ENCODE measurements around the gene CRABP1.
A peak's percentile ranks its signal among the peaks of the same experiment; 100 is the strongest.

CRABP1 gene

GRCh38 chr15:78340231-78341056 is at the start of gene CRABP1:
CRABP1 (plus strand) TSS chr15:78340353; CDS start chr15:78340429, 76 bp downstream.
- no peak for DNase-seq

- no peak for DNase-seq
Measured at GRCh38 chr15:78291052-78291451, 49.1 kb upstream of the CRABP1 start.

GRCh38 chr15:78291698-78292097 is 48.5 kb upstream of the CRABP1 start:
- no peak for DNase-seq

- no peak for DNase-seq
Measured at GRCh38 chr15:78292219-78292618, 47.9 kb upstream of the CRABP1 start.

- DNase-seq = peak; percentile 93
Measured at GRCh38 chr15:78299101-78299930, 40.8 kb upstream of the CRABP1 start, which contains the start of gene SKIC8. SKIC8 (minus strand) TSS chr15:78299609; CDS start chr15:78295686, 3,923 bp downstream.

GRCh38 chr15:78301326-78301725 is 38.8 kb upstream of the CRABP1 start:
- DNase-seq = no peak

- no peak for DNase-seq
Measured at GRCh38 chr15:78301828-78302227, 38.3 kb upstream of the CRABP1 start.

- DNase-seq = no peak
Measured at GRCh38 chr15:78302579-78303312, 37.4 kb upstream of the CRABP1 start.

GRCh38 chr15:78304216-78305066 is 35.7 kb upstream of the CRABP1 start:
- no peak for DNase-seq

GRCh38 chr15:78306176-78306774 is 33.9 kb upstream of the CRABP1 start:
- no peak for DNase-seq

GRCh38 chr15:78307976-78308375 is 32.2 kb upstream of the CRABP1 start:
- DNase-seq = no peak

- peak; percentile 40 for DNase-seq
Measured at GRCh38 chr15:78308422-78309032, 31.6 kb upstream of the CRABP1 start.

- no peak for DNase-seq
Measured at GRCh38 chr15:78311292-78311691, 28.9 kb upstream of the CRABP1 start.

- DNase-seq = no peak
Measured at GRCh38 chr15:78312536-78312935, 27.6 kb upstream of the CRABP1 start.

- DNase-seq = no peak
Measured at GRCh38 chr15:78312957-78313356, 27.2 kb upstream of the CRABP1 start.

- no peak for DNase-seq
Measured at GRCh38 chr15:78313383-78313782, 26.8 kb upstream of the CRABP1 start.

- no peak for DNase-seq
Measured at GRCh38 chr15:78314181-78314581, 26.0 kb upstream of the CRABP1 start.

GRCh38 chr15:78315686-78316282 is 24.4 kb upstream of the CRABP1 start:
- DNase-seq = no peak

GRCh38 chr15:78316283-78317083 is 23.7 kb upstream of the CRABP1 start:
- no peak for DNase-seq
